ENCODE results near the gene TPSG1. TPM values are rescaled to one million over a fixed set of nuclear protein-coding genes. Genes with fewer than 3 reads are reported as not detected.
"Not testable (repeated sequence)": the region's sequence is repeated elsewhere in the genome, so short reads cannot be mapped to it uniquely, and the experiment has no call there.

The TPSG1 gene
- total and polyA plus RNA-seq, 2 experiments from 2014 or later, result 0.77 TPM; not detected in 1

DNA sequence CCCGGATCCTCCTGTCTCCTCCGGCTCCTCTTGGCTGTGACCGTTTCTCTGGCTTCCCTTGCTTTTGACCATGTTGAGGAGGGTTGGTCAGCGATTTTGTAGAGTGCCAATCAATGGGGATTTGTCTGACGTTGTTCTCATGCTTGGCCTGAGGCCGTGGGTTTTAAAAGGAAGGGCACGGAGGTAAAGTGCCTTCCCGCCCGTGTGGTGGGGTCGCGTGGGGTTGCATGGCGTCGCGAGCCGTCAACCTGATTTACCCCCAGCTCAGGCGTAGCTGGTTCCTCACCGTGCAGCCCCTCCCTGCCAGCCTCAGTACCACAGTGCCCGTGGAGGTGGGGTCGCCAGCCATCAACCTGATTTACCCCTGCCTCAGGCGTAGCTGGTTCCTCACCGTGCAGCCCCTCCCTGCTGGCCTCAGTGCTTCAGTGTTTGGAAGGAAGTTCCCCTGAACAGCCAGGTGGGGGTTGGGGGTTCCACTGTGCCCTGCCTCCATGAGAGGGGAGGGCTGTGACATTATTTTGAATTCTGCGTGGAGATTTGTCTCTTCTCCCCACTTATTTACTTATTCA is 20.5 kb upstream of the TPSG1 start:
- Histone ChIP-seq H3K4me3 (no peak overlapping the region), H3K9me3 (ENCODE audit: low read depth) (no peaks in the 10 kb centered on the region), H3K36me3 (no peaks in the 10 kb centered on the region), H3K4me1 (ENCODE audit: low read depth) (no peaks in the 10 kb centered on the region), H3K27me3 (no peaks in the 10 kb centered on the region), H3K27ac (no peak overlapping the region)
- TF ChIP-seq, protein P1, sequence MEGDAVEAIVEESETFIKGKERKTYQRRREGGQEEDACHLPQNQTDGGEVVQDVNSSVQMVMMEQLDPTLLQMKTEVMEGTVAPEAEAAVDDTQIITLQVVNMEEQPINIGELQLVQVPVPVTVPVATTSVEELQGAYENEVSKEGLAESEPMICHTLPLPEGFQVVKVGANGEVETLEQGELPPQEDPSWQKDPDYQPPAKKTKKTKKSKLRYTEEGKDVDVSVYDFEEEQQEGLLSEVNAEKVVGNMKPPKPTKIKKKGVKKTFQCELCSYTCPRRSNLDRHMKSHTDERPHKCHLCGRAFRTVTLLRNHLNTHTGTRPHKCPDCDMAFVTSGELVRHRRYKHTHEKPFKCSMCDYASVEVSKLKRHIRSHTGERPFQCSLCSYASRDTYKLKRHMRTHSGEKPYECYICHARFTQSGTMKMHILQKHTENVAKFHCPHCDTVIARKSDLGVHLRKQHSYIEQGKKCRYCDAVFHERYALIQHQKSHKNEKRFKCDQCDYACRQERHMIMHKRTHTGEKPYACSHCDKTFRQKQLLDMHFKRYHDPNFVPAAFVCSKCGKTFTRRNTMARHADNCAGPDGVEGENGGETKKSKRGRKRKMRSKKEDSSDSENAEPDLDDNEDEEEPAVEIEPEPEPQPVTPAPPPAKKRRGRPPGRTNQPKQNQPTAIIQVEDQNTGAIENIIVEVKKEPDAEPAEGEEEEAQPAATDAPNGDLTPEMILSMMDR (IDR thresholded peaks at IDR 0.05; ENCODE audit: low read depth, low read length), result no peak
- no peak for DNase-seq (ENCODE audit: low read depth in 1 of 2, low spot score in 1 of 2)

DNA sequence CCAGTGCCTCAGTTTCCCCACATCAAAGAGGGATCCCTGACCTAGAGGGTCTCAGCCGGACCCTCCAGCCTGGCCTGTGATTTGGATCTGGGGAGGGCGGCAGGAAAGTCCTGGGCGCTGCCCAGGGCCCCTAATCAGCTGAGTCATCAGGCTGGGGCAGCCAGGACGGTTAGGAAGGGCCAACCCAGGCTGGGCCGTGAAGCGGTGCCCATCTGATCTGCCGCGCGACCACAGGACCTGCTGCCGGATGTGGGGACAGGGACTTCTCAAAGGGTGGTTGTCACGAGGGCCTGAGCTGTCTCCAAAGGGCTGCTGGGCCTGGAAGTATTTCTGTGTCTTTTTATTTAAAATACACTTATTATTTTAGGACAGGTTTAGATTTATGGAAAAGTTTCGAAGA is 19.8 kb upstream of the TPSG1 start:
- no peak for DNase-seq (ENCODE audit: low read depth in 1 of 2, low spot score in 1 of 2)
- Histone ChIP-seq H3K9me3 (ENCODE audit: low read depth) (no peaks in the 10 kb centered on the region), H3K36me3 (no peaks in the 10 kb centered on the region), H3K27me3 (no peaks in the 10 kb centered on the region), H3K27ac (no peak overlapping the region), H3K4me1 (ENCODE audit: low read depth) (no peaks in the 10 kb centered on the region), H3K4me3 (no peak overlapping the region)
- TF ChIP-seq, protein P1 (IDR thresholded peaks at IDR 0.05; ENCODE audit: low read depth, low read length), result no peak

DNA sequence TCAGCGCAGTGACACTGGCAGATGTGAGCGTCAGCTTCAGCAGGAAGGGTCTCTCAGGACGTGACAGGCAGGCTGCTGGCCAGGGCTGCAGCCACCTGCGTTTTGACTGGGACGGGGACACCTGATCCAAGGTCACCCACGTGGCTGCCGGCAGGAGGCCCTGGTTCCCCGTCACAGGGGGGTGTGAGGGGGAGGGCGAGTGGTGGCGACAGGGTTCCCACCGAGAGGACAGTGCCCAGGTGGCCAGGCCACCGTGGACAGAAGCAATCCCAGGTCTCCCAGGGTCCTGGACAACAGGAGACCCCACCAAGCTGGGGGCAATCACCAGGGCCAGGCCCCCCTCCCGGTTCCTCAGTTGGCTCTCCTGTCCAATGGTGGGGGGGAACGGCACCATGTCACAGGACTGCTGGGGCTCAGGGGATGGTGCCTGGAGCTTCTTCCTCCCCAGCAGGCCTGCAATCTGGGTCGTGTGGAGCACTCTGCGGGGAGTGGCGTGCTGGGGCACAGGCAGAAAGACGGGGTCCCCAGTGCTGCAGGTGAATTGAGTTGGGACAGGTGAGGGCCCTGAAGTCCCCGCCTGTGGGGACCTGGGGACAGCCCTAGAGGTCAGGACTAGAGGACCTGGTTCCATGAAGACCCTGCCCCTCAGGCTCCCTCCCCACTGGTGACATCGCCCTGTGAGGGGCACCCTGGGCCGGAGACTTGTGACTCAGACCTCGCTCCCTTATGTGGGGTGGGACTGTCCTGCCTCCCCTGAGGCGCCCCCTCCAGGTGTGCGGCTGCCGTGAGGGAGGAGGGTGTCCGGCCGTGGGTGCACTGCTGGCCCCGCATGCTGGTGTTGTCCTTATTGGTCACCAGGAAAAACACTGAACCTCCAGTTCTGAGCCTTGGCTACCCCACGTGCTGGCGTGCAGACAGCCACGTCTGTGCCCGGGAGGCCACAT is 19.1 kb upstream of the TPSG1 start:
- H3K27me3 ChIP-seq; H3K9me3 ChIP-seq (ENCODE audit: low read depth); H3K4me1 ChIP-seq (ENCODE audit: low read depth); H3K4me3 ChIP-seq; DNase-seq (ENCODE audit: low read depth in 1 of 2, low spot score in 1 of 2); H3K36me3 ChIP-seq; H3K27ac ChIP-seq: not testable (repeated sequence)

DNA sequence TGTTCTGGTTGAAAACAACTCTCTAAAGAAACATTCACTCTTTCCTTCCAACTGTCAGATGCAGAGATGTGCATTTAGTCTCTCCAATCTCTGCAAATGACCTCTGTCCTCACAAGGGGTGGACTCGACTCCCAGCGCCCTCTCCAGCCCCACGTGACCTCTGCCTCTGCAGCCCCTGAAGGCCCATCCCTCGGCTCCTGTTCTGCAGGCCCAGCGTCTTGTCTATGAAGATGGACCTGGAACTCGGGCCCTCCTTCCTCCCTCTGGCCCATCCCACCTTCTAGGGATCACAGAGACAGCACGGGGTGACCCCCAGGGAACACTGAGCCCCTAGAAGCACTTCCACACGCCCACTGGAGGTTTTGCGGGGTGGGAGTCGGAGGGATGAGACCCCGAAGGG is 18.3 kb upstream of the TPSG1 start:
- not testable (repeated sequence) for H3K36me3 ChIP-seq; H3K9me3 ChIP-seq (ENCODE audit: low read depth); DNase-seq (ENCODE audit: low read depth in 1 of 2, low spot score in 1 of 2); H3K4me3 ChIP-seq; H3K4me1 ChIP-seq (ENCODE audit: low read depth); H3K27me3 ChIP-seq; H3K27ac ChIP-seq

DNA sequence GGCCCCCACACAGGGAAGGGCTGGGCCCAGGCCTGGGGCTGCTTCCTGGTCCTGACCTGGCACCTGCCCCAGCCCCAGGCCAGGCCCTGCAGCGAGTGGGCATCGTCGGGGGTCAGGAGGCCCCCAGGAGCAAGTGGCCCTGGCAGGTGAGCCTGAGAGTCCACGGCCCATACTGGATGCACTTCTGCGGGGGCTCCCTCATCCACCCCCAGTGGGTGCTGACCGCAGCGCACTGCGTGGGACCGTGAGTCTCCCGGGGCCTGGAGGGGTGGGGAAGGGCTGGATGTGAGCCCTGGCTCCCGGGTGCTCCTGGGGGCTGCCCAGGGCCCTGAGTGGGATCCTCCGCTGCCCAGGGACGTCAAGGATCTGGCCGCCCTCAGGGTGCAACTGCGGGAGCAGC is 16.0 kb upstream of the TPSG1 start:
- not testable (repeated sequence) for DNase-seq (ENCODE audit: low read depth in 1 of 2, low spot score in 1 of 2); H3K27ac ChIP-seq; H3K27me3 ChIP-seq; H3K9me3 ChIP-seq (ENCODE audit: low read depth); H3K36me3 ChIP-seq; H3K4me1 ChIP-seq (ENCODE audit: low read depth); H3K4me3 ChIP-seq

DNA sequence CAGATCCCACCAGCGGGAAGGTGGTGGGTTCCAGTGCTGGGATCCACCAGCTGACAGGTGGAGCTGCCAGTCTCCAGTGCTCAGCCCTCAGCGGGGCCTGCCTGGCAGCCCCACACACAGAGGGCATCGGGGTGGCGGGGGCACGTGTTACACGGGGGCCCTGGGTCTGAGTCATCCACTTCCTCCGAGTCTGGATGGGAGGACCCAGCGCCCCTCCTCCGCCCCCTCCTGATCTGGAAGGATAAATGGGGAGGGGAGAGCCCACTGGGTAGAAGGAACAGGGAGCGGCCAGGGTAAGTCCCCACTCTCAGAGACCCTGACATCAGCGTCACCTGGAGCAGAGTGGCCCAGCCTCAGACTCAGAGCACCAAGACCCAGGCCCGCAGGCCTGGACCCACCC is 15.4 kb upstream of the TPSG1 start, which contains the start of gene TPSAB1:
Gene TPSAB1, plus strand, starts transcription at position 270 of the 400 bp plus-strand sequence. CDS start 234 bp downstream, outside the sequence.
- not testable (repeated sequence) for H3K4me1 ChIP-seq (ENCODE audit: low read depth); H3K27me3 ChIP-seq; H3K36me3 ChIP-seq; H3K9me3 ChIP-seq (ENCODE audit: low read depth); DNase-seq (ENCODE audit: low read depth in 1 of 2, low spot score in 1 of 2); H3K4me3 ChIP-seq; H3K27ac ChIP-seq

DNA sequence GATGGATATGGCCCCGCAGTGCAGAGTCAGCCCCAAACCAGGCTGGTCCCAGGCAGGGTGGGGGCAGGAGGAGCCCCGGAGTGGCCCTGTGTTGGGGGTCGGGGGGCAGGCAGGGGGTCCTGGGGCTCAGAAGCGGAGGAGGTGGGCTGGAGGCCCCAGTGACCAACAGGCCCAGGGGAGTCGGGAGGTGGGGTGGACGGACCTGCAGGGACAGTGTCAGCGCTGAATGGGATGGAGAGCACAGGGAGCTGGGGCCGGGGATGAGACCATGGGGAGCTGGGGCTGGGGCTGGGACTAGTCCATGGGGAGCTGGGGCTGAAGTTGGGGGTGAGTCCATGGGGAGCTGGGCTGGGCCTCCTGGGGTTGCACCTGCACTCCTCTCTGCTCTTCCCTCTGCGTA is 14.5 kb upstream of the TPSG1 start:
- H3K27me3 ChIP-seq; H3K27ac ChIP-seq; H3K36me3 ChIP-seq; H3K4me3 ChIP-seq; DNase-seq (ENCODE audit: low read depth in 1 of 2, low spot score in 1 of 2); H3K4me1 ChIP-seq (ENCODE audit: low read depth); H3K9me3 ChIP-seq (ENCODE audit: low read depth): not testable (repeated sequence)

DNA sequence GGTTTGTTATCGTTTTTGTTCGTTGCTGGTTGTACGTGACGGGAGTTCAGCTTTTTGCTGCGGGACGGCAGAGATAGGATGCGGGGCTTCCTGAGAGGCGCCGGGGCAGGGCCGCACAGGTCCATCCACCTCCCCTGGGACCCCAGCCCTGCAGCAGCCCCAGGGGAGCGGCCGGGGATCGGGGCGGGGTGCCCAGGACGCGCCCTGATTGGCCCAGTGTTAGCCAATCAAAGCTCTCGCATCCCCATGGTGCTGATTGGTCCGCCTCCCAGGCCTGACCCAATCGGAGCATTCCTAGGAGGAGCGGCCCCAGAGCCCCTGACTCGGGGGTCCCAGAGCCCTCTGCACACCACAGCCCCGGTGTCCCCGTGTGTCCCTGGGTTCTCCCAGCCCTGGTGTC is 13.8 kb upstream of the TPSG1 start:
- H3K9me3 ChIP-seq (ENCODE audit: low read depth); H3K27me3 ChIP-seq; DNase-seq (ENCODE audit: low read depth in 1 of 2, low spot score in 1 of 2); H3K4me1 ChIP-seq (ENCODE audit: low read depth); H3K36me3 ChIP-seq; H3K4me3 ChIP-seq; H3K27ac ChIP-seq: not testable (repeated sequence)
